DOHH2 (cell line): ENCODE data around the gene PRRX1.

Source experiments
- H3F3A ChIP-seq: fragments of 200-600 bp; sonication (generic), shearing (Covaris generic); 2 replicates; pipeline ENCODE4 v1.6.0; 2016; ENCODE audit warnings: antibody characterized with exemption, mild to moderate bottlenecking; ENCODE audit not compliant: control insufficient read depth, insufficient read depth
- H3K27ac ChIP-seq: fragments of 200-600 bp; sonication (generic); 2 replicates; pipeline ENCODE4 v1.5.1; 2014; ENCODE audit warnings: low read depth, mild to moderate bottlenecking, low read length, moderate library complexity
- H3K27me3 ChIP-seq: fragments of 200-600 bp; sonication (generic); 2 replicates; pipeline ENCODE4 v1.6.1; 2014; ENCODE audit warnings: mild to moderate bottlenecking, low read length, mixed read lengths; ENCODE audit not compliant: control insufficient read depth
- H3K36me3 ChIP-seq: fragments of 200-600 bp; sonication (generic); 2 replicates; pipeline ENCODE4 v1.6.1; 2014; ENCODE audit warnings: mild to moderate bottlenecking, low read length, moderate library complexity, mixed read lengths; ENCODE audit not compliant: control insufficient read depth
- H3K4me1 ChIP-seq: fragments of 200-600 bp; sonication (generic); 2 replicates; pipeline ENCODE4 v1.6.1; 2014; ENCODE audit warnings: mild to moderate bottlenecking, low read length, mixed read lengths; ENCODE audit not compliant: control insufficient read depth
- H3K4me2 ChIP-seq: fragments of 200-600 bp; sonication (generic); 2 replicates; pipeline ENCODE4 v1.6.0; 2014; ENCODE audit warnings: mild to moderate bottlenecking, low read length, moderate library complexity
- H3K4me3 ChIP-seq: fragments of 200-600 bp; sonication (generic); 2 replicates; pipeline ENCODE4 v1.5.1; 2014; ENCODE audit warnings: mild to moderate bottlenecking, low read length, mixed read lengths
- H3K79me2 ChIP-seq: fragments of 200-600 bp; sonication (generic); 2 replicates; pipeline ENCODE4 v1.6.1; 2014; ENCODE audit warnings: mild to moderate bottlenecking, low read length, mixed read lengths; ENCODE audit not compliant: control insufficient read depth
- H3K9me2 ChIP-seq: fragments of 200-600 bp; sonication (generic); replicated peaks from 2 replicates; pipeline ENCODE4 v1.6.1; 2014; ENCODE audit warnings: mild to moderate bottlenecking, low read length, mixed read lengths; ENCODE audit not compliant: control insufficient read depth
- H3K9me3 ChIP-seq: fragments of 200-600 bp; sonication (generic); 2 replicates; pipeline ENCODE4 v1.6.1; 2014; ENCODE audit warnings: antibody characterized with exemption, low read length, mixed read lengths; ENCODE audit not compliant: control insufficient read depth, insufficient read depth
- H4K20me1 ChIP-seq: fragments of 200-600 bp; sonication (generic); 2 replicates; pipeline ENCODE4 v1.6.0; 2014; ENCODE audit warnings: low read depth, mild to moderate bottlenecking, antibody characterized with exemption, low read length, moderate library complexity; ENCODE audit not compliant: control insufficient read depth, insufficient read depth
- EZH2phosphoT487 ChIP-seq: fragments of 200-600 bp; sonication (generic); IDR thresholded peaks from 2 replicates; pipeline ENCODE4 v1.6.1; 2017; ENCODE audit warnings: borderline replicate concordance, mild to moderate bottlenecking, antibody characterized with exemption, low read length, moderate library complexity, mixed read lengths
- TF ChIP-seq, protein P1 (sequence below): fragments of 200-600 bp; sonication (generic); IDR thresholded peaks from one replicate; pipeline ENCODE4 v1.5.1; 2014; ENCODE audit warnings: antibody characterized with exemption, mild to moderate bottlenecking, low read depth, low read length; ENCODE audit not compliant: poor library complexity, severe bottlenecking

Gene PRRX1

DNA sequence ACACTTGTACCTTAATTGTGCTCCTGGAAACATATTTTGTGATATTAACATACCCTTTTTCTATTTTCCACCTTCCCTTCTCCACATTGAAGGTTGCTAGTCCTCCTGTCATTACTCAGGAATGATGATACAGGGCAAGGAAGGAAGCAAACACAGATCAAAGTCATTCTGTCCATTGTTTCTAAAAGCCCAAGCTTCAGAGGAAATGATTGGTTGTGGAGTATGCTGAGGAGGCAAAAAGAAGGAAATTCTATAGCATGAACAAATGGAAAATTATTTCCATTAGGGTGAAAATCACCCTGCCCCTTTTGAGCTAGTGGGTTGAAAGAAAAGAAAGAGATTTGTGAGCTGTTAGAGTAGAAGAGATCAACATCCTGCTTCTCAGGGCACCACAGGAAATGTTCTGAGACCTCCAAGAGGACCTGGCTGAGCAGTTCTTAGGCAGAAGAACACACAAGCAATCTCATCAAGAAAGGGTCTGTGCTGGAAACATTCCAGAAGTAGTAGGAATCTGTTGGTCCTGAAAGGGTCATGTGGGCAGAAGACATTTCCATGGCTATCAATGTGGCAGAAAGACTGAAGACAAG lies 29.0 kb upstream of the PRRX1 start:
- Histone ChIP-seq H3K9me2 (no peaks in the 10 kb centered on the region), H3K27me3 (no peaks in the 10 kb centered on the region), H3K36me3 (no peaks in the 10 kb centered on the region), H3K4me1 (no peaks in the 10 kb centered on the region), H3K4me3 (no peak overlapping the region), H3F3A (no peaks in the 10 kb centered on the region), H4K20me1 (no peaks in the 10 kb centered on the region), H3K79me2 (no peaks in the 10 kb centered on the region), H3K9me3 (no peaks in the 10 kb centered on the region), H3K27ac (no peak overlapping the region), H3K4me2 (no peak overlapping the region)
- TF ChIP-seq, protein P1, sequence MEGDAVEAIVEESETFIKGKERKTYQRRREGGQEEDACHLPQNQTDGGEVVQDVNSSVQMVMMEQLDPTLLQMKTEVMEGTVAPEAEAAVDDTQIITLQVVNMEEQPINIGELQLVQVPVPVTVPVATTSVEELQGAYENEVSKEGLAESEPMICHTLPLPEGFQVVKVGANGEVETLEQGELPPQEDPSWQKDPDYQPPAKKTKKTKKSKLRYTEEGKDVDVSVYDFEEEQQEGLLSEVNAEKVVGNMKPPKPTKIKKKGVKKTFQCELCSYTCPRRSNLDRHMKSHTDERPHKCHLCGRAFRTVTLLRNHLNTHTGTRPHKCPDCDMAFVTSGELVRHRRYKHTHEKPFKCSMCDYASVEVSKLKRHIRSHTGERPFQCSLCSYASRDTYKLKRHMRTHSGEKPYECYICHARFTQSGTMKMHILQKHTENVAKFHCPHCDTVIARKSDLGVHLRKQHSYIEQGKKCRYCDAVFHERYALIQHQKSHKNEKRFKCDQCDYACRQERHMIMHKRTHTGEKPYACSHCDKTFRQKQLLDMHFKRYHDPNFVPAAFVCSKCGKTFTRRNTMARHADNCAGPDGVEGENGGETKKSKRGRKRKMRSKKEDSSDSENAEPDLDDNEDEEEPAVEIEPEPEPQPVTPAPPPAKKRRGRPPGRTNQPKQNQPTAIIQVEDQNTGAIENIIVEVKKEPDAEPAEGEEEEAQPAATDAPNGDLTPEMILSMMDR = no peak
- TF ChIP-seq EZH2phosphoT487 = no peak

DNA sequence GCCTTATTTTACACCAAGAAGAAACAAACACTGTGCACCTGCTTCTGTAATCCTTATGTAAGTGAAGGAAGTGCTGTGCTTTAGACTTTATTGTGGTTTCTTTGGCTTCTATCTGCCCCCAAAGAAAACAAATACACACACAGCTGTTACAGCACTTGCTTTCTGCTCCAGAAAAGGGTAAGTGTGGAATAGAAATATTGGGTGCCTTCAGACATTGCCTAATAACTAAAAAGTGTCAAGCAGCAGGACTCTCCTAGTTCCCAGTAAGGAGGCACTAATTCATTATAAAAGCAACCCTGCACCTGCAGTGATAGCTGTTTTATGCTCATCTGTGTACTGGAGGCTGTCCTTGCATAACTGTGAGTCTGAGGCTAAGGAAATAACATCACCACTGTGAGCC lies 23.4 kb upstream of the PRRX1 start:
- H3K9me3 ChIP-seq = no peaks in the 10 kb centered on the region
- no peaks in the 10 kb centered on the region for H3K27me3 ChIP-seq
- H3K4me1 ChIP-seq = no peaks in the 10 kb centered on the region
- no peak overlapping the region for H3K4me3 ChIP-seq
- no peaks in the 10 kb centered on the region for H3K9me2 ChIP-seq
- no peaks in the 10 kb centered on the region for H3K79me2 ChIP-seq
- TF ChIP-seq EZH2phosphoT487 = no peak
- TF ChIP-seq, protein P1 = no peak
- no peaks in the 10 kb centered on the region for H3K36me3 ChIP-seq
- H3K4me2 ChIP-seq = no peak overlapping the region
- no peaks in the 10 kb centered on the region for H3F3A ChIP-seq
- H3K27ac ChIP-seq = no peak overlapping the region
- no peaks in the 10 kb centered on the region for H4K20me1 ChIP-seq

DNA sequence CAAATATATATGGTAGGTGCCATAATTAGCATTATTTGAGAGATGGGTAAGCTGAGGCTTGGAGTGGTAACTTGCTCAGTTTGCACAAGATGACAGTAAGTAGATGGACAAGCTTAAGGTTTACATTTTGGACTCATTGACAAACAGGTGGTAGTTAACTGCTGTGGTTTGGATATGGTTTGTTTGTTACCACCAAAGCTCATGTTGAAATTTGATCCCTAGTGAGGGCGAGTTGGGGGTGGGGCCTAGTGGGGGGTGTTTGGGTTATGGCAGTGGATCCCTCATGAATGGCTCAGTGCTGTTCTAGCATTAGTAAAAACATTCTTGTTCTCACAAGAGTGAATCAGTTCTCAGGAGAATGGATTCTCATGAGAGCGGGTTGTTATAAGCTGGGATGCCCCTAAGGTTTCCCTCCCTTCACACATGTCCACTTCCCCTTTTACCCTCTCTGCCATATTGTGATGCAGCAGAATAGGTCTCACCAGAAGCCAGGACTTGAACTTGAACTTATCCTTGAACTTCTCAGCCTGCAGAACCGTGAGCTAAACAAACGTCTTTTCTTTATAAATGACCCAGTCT lies 6.6 kb upstream of the PRRX1 start:
- TF ChIP-seq, protein P1 = no peak
- TF ChIP-seq EZH2phosphoT487 = no peak
- H3K9me2 ChIP-seq = no peaks in the 10 kb centered on the region
- no peaks in the 10 kb centered on the region for H3F3A ChIP-seq

More for the DNA sequence above, 6.6 kb upstream of the PRRX1 start:
- Histone ChIP-seq H3K4me1 (no peaks in the 10 kb centered on the region), H4K20me1 (no peaks in the 10 kb centered on the region), H3K36me3 (no peaks in the 10 kb centered on the region), H3K4me2 (no peak overlapping the region), H3K27ac (no peak overlapping the region), H3K9me3 (no peaks in the 10 kb centered on the region), H3K27me3 (peaks cover 4% of the 10 kb centered on the region; the same call in 1 of the 2 replicates), H3K79me2 (no peaks in the 10 kb centered on the region), H3K4me3 (no peak overlapping the region)
